ENCODE results near the gene ABLIM2.

ABLIM2 gene

GRCh38 chr4:8050555-8051206 is 107.9 kb downstream of the ABLIM2 start:
- DNase-seq (ENCODE audit: low read depth in 1 of 2, low spot score in 1 of 2), result no peak

GRCh38 chr4:8050180-8050554 is 108.4 kb downstream of the ABLIM2 start:
- no peak for DNase-seq (ENCODE audit: low read depth in 1 of 2, low spot score in 1 of 2)

- no peak for DNase-seq (ENCODE audit: low read depth in 1 of 2, low spot score in 1 of 2)
These were observed 109.5 kb downstream of the ABLIM2 start for GRCh38 chr4:8048856-8049676.

GRCh38 chr4:8047837-8048678 is 110.6 kb downstream of the ABLIM2 start:
- no peak for DNase-seq (ENCODE audit: low read depth in 1 of 2, low spot score in 1 of 2)

- DNase-seq (ENCODE audit: low read depth in 1 of 2, low spot score in 1 of 2), result no peak
These were observed 111.6 kb downstream of the ABLIM2 start for GRCh38 chr4:8046925-8047541.

GRCh38 chr4:8045909-8046308 is 112.7 kb downstream of the ABLIM2 start:
- no peak for DNase-seq (ENCODE audit: low read depth in 1 of 2, low spot score in 1 of 2)

GRCh38 chr4:8044699-8045098 is 113.9 kb downstream of the ABLIM2 start:
- DNase-seq (ENCODE audit: low read depth in 1 of 2, low spot score in 1 of 2), result no peak

GRCh38 chr4:8044244-8044643 is 114.4 kb downstream of the ABLIM2 start:
- DNase-seq (ENCODE audit: low read depth in 1 of 2, low spot score in 1 of 2), result no peak

GRCh38 chr4:8043596-8043995 is 115.0 kb downstream of the ABLIM2 start:
- DNase-seq (ENCODE audit: low read depth in 1 of 2, low spot score in 1 of 2), result no peak

- DNase-seq (ENCODE audit: low read depth in 1 of 2, low spot score in 1 of 2), result no peak
These were observed 116.7 kb downstream of the ABLIM2 start for GRCh38 chr4:8041868-8042267.

GRCh38 chr4:8041172-8041571 is 117.4 kb downstream of the ABLIM2 start:
- DNase-seq (ENCODE audit: low read depth in 1 of 2, low spot score in 1 of 2), result no peak

- DNase-seq (ENCODE audit: low read depth in 1 of 2, low spot score in 1 of 2), result no peak
These were observed 118.0 kb downstream of the ABLIM2 start for GRCh38 chr4:8040607-8041006.

GRCh38 chr4:8039853-8040252 is 118.8 kb downstream of the ABLIM2 start:
- DNase-seq (ENCODE audit: low read depth in 1 of 2, low spot score in 1 of 2), result no peak

GRCh38 chr4:8039290-8039689 is 119.3 kb downstream of the ABLIM2 start:
- no peak for DNase-seq (ENCODE audit: low read depth in 1 of 2, low spot score in 1 of 2)

- no peak for DNase-seq (ENCODE audit: low read depth in 1 of 2, low spot score in 1 of 2)
These were observed 119.8 kb downstream of the ABLIM2 start for GRCh38 chr4:8038719-8039251.

GRCh38 chr4:8038083-8038482 is 120.5 kb downstream of the ABLIM2 start:
- DNase-seq (ENCODE audit: low read depth in 1 of 2, low spot score in 1 of 2), result no peak

GRCh38 chr4:8037150-8037769 is 121.4 kb downstream of the ABLIM2 start:
- no peak for DNase-seq (ENCODE audit: low read depth in 1 of 2, low spot score in 1 of 2)

GRCh38 chr4:8035371-8035780 is 123.2 kb downstream of the ABLIM2 start:
- DNase-seq (ENCODE audit: low read depth in 1 of 2, low spot score in 1 of 2), result no peak

- DNase-seq (ENCODE audit: low read depth in 1 of 2, low spot score in 1 of 2), result no peak
These were observed 124.6 kb downstream of the ABLIM2 start for GRCh38 chr4:8033829-8034528.

Measured in stimulated activated CD4-positive, alpha-beta T cell treated with anti-CD3 and anti-CD28 coated beads, Interleukin-15, amount 100 ng/mL, for 1 hour (primary cell).